GM23248 (cell line): ENCODE results near the gene SSMEM1.

Source experiments
- EZH2 ChIP-seq: fragments of 200-600 bp; sonication (generic); IDR thresholded peaks from 2 replicates; pipeline ENCODE4 v1.6.1; 2018; ENCODE audit warnings: antibody characterized with exemption, mild to moderate bottlenecking; ENCODE audit not compliant: insufficient read depth, poor library complexity, severe bottlenecking
- EZH2phosphoT487 ChIP-seq: fragments of 200-600 bp; sonication (generic); IDR thresholded peaks from 2 replicates; pipeline ENCODE4 v1.6.1; 2018; ENCODE audit warnings: antibody characterized with exemption, moderate library complexity, mild to moderate bottlenecking, low read depth; ENCODE audit not compliant: insufficient read depth

DNA sequence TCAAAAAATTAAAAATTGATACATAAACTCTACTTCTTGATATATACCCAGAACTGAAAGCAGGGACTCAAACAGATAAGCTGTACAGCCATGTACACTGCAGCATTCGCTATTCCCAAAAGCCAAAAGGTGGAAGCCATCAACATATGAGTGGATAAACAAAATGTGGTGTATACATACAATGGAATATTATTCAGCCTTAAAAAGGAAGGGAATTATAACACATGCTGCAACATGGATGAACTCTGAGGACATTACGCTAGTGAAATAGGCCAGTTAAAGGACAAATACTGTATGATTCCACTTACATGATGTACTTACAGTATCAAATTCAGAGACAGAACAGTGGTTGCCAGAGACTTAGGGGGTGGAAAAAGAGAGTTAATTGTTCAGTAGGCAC is 10.6 kb upstream of the SSMEM1 start:
- TF ChIP-seq EZH2 (no peak), EZH2phosphoT487 (no peak)
